Measurements from ENCODE around the gene SRGAP3. TPM values are rescaled to one million over a fixed set of nuclear protein-coding genes. Genes with fewer than 3 reads are reported as not detected.

SRGAP3 gene
- total and polyA plus RNA-seq, 2 donors (not counting 1 experiment from before 2014, with no cell fraction given), result 1.4 to 1.5 TPM

DNA sequence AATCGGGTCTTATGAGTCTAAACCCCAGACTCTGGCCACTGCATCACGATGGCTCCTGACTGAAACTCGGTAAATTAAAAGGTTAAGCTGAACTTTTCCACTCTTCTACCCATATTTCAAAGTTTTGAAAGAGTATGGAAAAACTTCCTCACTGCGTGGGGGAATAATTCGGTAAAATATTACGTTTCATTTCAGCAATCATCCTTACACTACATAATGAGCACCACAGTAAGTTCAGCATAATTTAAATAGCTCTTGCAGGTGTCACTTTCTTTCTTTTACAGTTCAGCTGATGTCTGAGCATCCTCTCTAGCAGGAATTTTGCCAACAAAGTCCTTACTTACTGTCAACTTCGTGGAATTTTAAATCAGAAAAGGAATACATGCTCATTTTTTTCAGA lies 17.5 kb downstream of the SRGAP3 start:
- no peak overlapping the region for H3K9ac ChIP-seq (ENCODE audit: low read length)
- no peaks in the 10 kb centered on the region for H3K4me1 ChIP-seq (ENCODE audit: control insufficient read depth in 2 of 2, insufficient read depth in 2 of 2, low read length in 2 of 2)
- Mint-ChIP-seq H3K4me3 (no peak overlapping the region), H3K9me3 (ENCODE audit: insufficient read depth) (no peaks in the 10 kb centered on the region), H3K27me3 (peaks cover 11% of the 10 kb centered on the region), H3K4me1 (no peaks in the 10 kb centered on the region), H3K27ac (no peak overlapping the region)
- H2AFZ ChIP-seq (ENCODE audit: insufficient read depth, low read depth, low read length, poor library complexity, severe bottlenecking), result no peak overlapping the region
- TF ChIP-seq CTCF (IDR thresholded peaks at IDR 0.05) (no peak), EZH2 (IDR thresholded peaks at IDR 0.05; ENCODE audit: borderline replicate concordance, insufficient read depth, low read depth, low read length, poor library complexity, severe bottlenecking) (no peak)
- no peaks in the 10 kb centered on the region for H3K9me3 ChIP-seq (ENCODE audit: control extremely low read depth in 1 of 3, control insufficient read depth in 2 of 3, insufficient read depth in 1 of 3, low read length in 2 of 3)
- ATAC-seq (ENCODE audit: low read depth), result no peak
- no peak for DNase-seq
- ChIA-PET POLR2A (no interaction called here), CTCF (interaction anchor here (0.9 kb wide), 1 partner anchor 17 kb away, joined by 3 read pairs; the partner anchor contains the start of gene SRGAP3)
- H3K27ac ChIP-seq (ENCODE audit: low read length in 2 of 2), result no peak overlapping the region
- H3K27me3 ChIP-seq (replicated peaks in 1 of 4; ENCODE audit: control extremely low read depth in 1 of 4, control insufficient read depth in 3 of 4, insufficient read depth in 4 of 4, low read length in 3 of 4), result no peaks in the 10 kb centered on the region
- no peak overlapping the region for H3K4me3 ChIP-seq (ENCODE audit: control extremely low read depth in 1 of 5, extremely low read depth in 1 of 5, insufficient read depth in 1 of 5, low read depth in 2 of 5, low read length in 4 of 5)
- intact Hi-C loops (cut with micrococcal nuclease), result no loop called here
- WGBS (ENCODE audit: insufficient coverage), result 100% methylated on average over 1 of the region's 7 CpGs
- no peaks in the 10 kb centered on the region for H3K79me2 ChIP-seq (ENCODE audit: control insufficient read depth, insufficient read depth, low read length)
- H3K36me3 ChIP-seq (replicated peaks in 1 of 2; ENCODE audit: control extremely low read depth in 1 of 2, control insufficient read depth in 1 of 2, extremely low read depth in 1 of 2, insufficient read depth in 2 of 2, low read length in 1 of 2), result no peaks in the 10 kb centered on the region
- no peak overlapping the region for H3K4me2 ChIP-seq (replicated peaks; ENCODE audit: low read depth, low read length, poor library complexity, severe bottlenecking)
- no peaks in the 10 kb centered on the region for H4K20me1 ChIP-seq (ENCODE audit: control insufficient read depth, insufficient read depth, low read length, poor library complexity, severe bottlenecking)

DNA sequence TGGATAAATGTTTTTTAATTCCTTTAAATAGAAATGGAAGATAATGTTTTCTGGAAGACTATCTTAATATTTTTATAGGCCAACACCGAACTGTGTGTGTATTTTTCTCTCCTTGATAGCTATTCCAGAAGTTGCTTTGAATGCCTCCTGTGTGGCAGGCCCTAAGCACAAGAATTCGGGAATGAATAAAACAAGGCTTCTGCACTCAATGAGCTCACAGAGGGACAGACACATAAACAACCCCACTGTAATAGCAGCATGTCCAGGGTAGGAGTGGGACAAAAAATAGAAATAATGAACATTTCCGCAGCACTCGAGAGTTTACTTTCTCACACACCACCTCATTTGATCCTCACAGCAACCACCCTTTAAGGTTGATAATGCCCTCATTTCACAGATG lies 18.0 kb downstream of the SRGAP3 start:
- intact Hi-C loops (cut with micrococcal nuclease), result no loop called here
- CTCF ChIA-PET, result interaction anchor here (0.9 kb wide), 1 partner anchor 18 kb away, joined by 3 read pairs; the partner anchor contains the start of gene SRGAP3
- H3K79me2 ChIP-seq (ENCODE audit: control insufficient read depth, insufficient read depth, low read length), result no peaks in the 10 kb centered on the region

More for the DNA sequence above, 18.0 kb downstream of the SRGAP3 start:
- Histone ChIP-seq H3K9me3 (ENCODE audit: control extremely low read depth in 1 of 3, control insufficient read depth in 2 of 3, insufficient read depth in 1 of 3, low read length in 2 of 3) (no peaks in the 10 kb centered on the region), H2AFZ (ENCODE audit: insufficient read depth, low read depth, low read length, poor library complexity, severe bottlenecking) (no peak overlapping the region), H3K27ac (ENCODE audit: low read length in 2 of 2) (no peak overlapping the region), H3K4me2 (replicated peaks; ENCODE audit: low read depth, low read length, poor library complexity, severe bottlenecking) (no peak overlapping the region), H3K4me1 (ENCODE audit: control insufficient read depth in 2 of 2, insufficient read depth in 2 of 2, low read length in 2 of 2) (no peaks in the 10 kb centered on the region), H4K20me1 (ENCODE audit: control insufficient read depth, insufficient read depth, low read length, poor library complexity, severe bottlenecking) (no peaks in the 10 kb centered on the region), H3K4me3 (ENCODE audit: control extremely low read depth in 1 of 5, extremely low read depth in 1 of 5, insufficient read depth in 1 of 5, low read depth in 2 of 5, low read length in 4 of 5) (no peak overlapping the region), H3K36me3 (replicated peaks in 1 of 2; ENCODE audit: control extremely low read depth in 1 of 2, control insufficient read depth in 1 of 2, extremely low read depth in 1 of 2, insufficient read depth in 2 of 2, low read length in 1 of 2) (no peaks in the 10 kb centered on the region), H3K9ac (ENCODE audit: low read length) (no peak overlapping the region), H3K27me3 (replicated peaks in 1 of 4; ENCODE audit: control extremely low read depth in 1 of 4, control insufficient read depth in 3 of 4, insufficient read depth in 4 of 4, low read length in 3 of 4) (no peaks in the 10 kb centered on the region)
- Mint-ChIP-seq H3K4me3 (no peak overlapping the region), H3K4me1 (no peaks in the 10 kb centered on the region), H3K9me3 (ENCODE audit: insufficient read depth) (no peaks in the 10 kb centered on the region), H3K27ac (no peak overlapping the region), H3K27me3 (peaks cover 11% of the 10 kb centered on the region)
- POLR2A ChIA-PET, result no interaction called here
- 100% methylated on average over 1 of the region's 4 CpGs for WGBS (ENCODE audit: insufficient coverage)
- DNase-seq (no peak), ATAC-seq (ENCODE audit: low read depth) (no peak)
- TF ChIP-seq CTCF (IDR thresholded peaks at IDR 0.05) (no peak), EZH2 (IDR thresholded peaks at IDR 0.05; ENCODE audit: borderline replicate concordance, insufficient read depth, low read depth, low read length, poor library complexity, severe bottlenecking) (no peak)

Measured in B cell (primary cell).